OCI-LY7 (cell line): ENCODE measurements around the gene MVD.

Experiments used
- EZH2phosphoT487 ChIP-seq: fragments of 200-600 bp; sonication (generic); IDR thresholded peaks from 2 replicates; pipeline ENCODE4 v1.6.1; 2018; ENCODE audit warnings: low read depth, borderline replicate concordance, mild to moderate bottlenecking, mixed run types, antibody characterized with exemption, low read length, moderate library complexity, mixed read lengths
- TF ChIP-seq, protein P1 (sequence below): fragments of 200-600 bp; sonication (generic); conservative IDR thresholded peaks from 2 replicates; pipeline ENCODE4 v1.5.1; 2014; ENCODE audit warnings: mild to moderate bottlenecking, antibody characterized with exemption, low read length, moderate library complexity, mixed read lengths

DNA sequence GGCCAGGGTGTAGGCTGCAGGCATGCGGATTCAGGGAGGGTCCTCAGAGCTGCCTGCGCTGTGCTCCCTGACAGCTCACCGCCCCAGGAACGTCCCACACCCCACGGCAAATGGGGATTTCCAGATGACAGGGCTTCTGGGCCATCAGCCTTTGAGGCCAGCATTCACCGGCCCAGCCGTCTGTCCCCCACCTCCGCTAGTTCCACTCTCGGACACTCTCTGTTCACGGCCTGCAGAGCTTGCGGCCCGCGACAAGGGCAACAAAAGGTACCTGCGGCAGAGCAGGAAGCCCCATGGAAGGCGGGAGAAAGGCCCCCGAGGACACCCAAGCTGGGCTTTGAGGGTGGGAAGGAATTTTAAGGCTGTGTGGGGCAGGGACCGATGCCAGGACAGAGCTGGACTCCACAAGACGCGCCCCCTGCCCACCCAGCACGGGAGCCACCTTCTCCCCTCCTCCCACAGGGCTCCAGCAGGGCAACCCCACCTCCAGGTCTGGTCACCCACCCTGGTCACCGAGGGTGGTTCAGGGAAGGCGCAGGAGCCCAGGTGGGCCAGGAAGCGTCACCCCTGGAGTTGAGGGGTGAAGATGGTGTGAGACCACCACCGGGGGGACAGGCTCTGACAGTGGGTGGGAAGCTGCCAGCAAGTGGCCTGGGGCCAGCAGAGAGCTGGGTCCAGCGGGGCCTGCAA is 6.5 kb downstream of the MVD start:
- TF ChIP-seq, protein P1, sequence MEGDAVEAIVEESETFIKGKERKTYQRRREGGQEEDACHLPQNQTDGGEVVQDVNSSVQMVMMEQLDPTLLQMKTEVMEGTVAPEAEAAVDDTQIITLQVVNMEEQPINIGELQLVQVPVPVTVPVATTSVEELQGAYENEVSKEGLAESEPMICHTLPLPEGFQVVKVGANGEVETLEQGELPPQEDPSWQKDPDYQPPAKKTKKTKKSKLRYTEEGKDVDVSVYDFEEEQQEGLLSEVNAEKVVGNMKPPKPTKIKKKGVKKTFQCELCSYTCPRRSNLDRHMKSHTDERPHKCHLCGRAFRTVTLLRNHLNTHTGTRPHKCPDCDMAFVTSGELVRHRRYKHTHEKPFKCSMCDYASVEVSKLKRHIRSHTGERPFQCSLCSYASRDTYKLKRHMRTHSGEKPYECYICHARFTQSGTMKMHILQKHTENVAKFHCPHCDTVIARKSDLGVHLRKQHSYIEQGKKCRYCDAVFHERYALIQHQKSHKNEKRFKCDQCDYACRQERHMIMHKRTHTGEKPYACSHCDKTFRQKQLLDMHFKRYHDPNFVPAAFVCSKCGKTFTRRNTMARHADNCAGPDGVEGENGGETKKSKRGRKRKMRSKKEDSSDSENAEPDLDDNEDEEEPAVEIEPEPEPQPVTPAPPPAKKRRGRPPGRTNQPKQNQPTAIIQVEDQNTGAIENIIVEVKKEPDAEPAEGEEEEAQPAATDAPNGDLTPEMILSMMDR: no peak
- no peak for TF ChIP-seq EZH2phosphoT487
